ENCODE data around the gene ZNF281.

GRCh38 chr1:200445213-200445612 is 35.4 kb upstream of the ZNF281 start:
- no peak for TF ChIP-seq CTCF (IDR thresholded peaks at IDR 0.05; ENCODE audit: low read depth, low read length)
- TF ChIP-seq POLR2A (IDR thresholded peaks at IDR 0.05; ENCODE audit: extremely low read depth, insufficient read length): no peak
